ENCODE data around the gene RPS14.
A peak's percentile ranks its signal among the peaks of the same experiment; 100 is the strongest.

RPS14 gene

GRCh38 chr5:150447188-150447587, 2.4 kb downstream of the RPS14 start:
- no peak for TF ChIP-seq CTCF (IDR thresholded peaks at IDR 0.05)
- H3K4me3 Mint-ChIP-seq, result peak overlapping the region; percentile 97
- DNase-seq, result no peak
- peaks cover 18% of the 10 kb centered on the region for H3K9me3 Mint-ChIP-seq
- peaks cover 60% of the 10 kb centered on the region for H3K36me3 Mint-ChIP-seq (ENCODE audit: low read depth)
- peaks cover 35% of the 10 kb centered on the region for H3K4me1 Mint-ChIP-seq
- H3K27ac Mint-ChIP-seq, result peak overlapping the region; percentile 100
- H3K27me3 Mint-ChIP-seq (ENCODE audit: low read depth, poor library complexity), result peaks cover 3% of the 10 kb centered on the region

DNA sequence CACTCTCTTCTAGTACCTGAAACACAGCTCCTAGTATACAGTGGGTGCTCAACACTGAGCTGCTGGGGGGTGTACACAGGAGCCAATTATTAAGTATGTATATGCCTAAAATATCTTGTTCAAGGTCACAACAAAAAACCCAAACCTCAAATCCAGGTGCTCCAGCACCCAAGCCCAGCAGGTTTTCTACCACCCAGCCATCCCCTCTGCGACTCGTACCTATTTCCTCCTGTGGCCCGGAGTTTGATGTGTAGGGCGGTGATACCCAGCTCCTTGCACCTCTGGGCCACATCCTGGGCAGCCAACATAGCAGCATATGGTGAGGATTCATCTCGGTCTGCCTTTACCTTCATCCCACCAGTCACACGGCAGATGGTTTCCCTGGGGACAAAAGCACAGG, 3.0 kb downstream of the RPS14 start:
- peak overlapping the region; percentile 94 for H3K27ac Mint-ChIP-seq
- H3K27me3 Mint-ChIP-seq (ENCODE audit: low read depth, poor library complexity), result peaks cover 3% of the 10 kb centered on the region
- peaks cover 18% of the 10 kb centered on the region for H3K9me3 Mint-ChIP-seq
- TF ChIP-seq CTCF (IDR thresholded peaks at IDR 0.05), result no peak
- DNase-seq, result no peak
- peaks cover 60% of the 10 kb centered on the region for H3K36me3 Mint-ChIP-seq (ENCODE audit: low read depth)
- peaks cover 41% of the 10 kb centered on the region for H3K4me1 Mint-ChIP-seq
- H3K4me3 Mint-ChIP-seq, result no peak overlapping the region

GRCh38 chr5:150446088-150446487, 3.5 kb downstream of the RPS14 start:
- no peak overlapping the region for H3K4me3 Mint-ChIP-seq
- peaks cover 46% of the 10 kb centered on the region for H3K4me1 Mint-ChIP-seq
- H3K9me3 Mint-ChIP-seq, result peaks cover 13% of the 10 kb centered on the region
- peaks cover 60% of the 10 kb centered on the region for H3K36me3 Mint-ChIP-seq (ENCODE audit: low read depth)
- no peak for TF ChIP-seq CTCF (IDR thresholded peaks at IDR 0.05)
- H3K27me3 Mint-ChIP-seq (ENCODE audit: low read depth, poor library complexity), result peaks cover 3% of the 10 kb centered on the region
- no peak for DNase-seq
- H3K27ac Mint-ChIP-seq, result peak overlapping the region; percentile 94

GRCh38 chr5:150444770-150445169, 4.8 kb downstream of the RPS14 start:
- Mint-ChIP-seq H3K36me3 (ENCODE audit: low read depth) (peaks cover 55% of the 10 kb centered on the region), H3K27me3 (ENCODE audit: low read depth, poor library complexity) (peaks cover 3% of the 10 kb centered on the region), H3K4me3 (no peak overlapping the region), H3K4me1 (peaks cover 49% of the 10 kb centered on the region), H3K27ac (peak overlapping the region; percentile 83), H3K9me3 (peaks cover 3% of the 10 kb centered on the region)
- no peak for TF ChIP-seq CTCF (IDR thresholded peaks at IDR 0.05)
- DNase-seq, result no peak

DNA sequence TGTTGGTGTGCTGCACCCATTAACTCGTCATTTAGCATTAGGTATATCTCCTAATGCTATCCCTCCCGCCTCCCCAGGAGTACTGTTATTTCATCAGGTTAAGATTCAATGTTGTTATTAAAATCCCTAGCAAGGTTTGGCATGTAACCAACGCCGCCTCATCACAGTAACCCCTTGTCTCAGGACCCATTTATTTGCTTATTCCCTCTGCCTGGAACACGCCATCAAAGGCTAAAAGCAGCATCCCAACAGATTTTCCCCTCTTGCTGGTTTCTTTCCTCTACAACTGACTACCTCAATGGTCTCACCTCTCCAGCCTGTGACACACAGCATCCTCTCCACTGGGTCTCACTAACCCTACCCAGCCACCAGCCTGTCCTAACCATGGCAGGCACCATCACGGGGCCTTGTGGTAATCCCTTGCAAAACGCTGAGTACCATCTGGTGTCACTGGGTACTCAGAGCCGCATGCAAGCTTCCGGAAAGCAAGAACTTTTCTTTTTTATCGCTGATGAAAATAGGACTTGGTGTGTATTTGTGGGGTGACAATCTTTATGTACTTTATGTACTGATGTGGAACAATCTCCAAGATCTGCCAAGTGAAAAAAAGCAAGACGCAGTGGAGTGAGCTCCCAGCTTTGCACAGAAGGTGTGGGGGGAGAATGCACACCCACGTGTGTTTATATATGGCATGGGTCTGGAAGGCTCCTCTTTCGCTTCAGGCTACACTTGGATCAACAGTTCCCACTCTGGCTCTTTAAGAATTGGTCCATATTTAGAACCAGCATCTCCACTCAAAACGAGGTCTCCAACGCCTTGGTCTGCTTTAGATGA, 6.1 kb downstream of the RPS14 start:
- TF ChIP-seq CTCF (IDR thresholded peaks at IDR 0.05), result no peak
- Mint-ChIP-seq H3K27me3 (ENCODE audit: low read depth, poor library complexity) (peaks cover 6% of the 10 kb centered on the region), H3K4me3 (no peak overlapping the region), H3K9me3 (no peaks in the 10 kb centered on the region), H3K4me1 (peaks cover 44% of the 10 kb centered on the region), H3K36me3 (ENCODE audit: low read depth) (peaks cover 48% of the 10 kb centered on the region), H3K27ac (peak overlapping the region; percentile 83)
- DNase-seq, result no peak

GRCh38 chr5:150442699-150443080, 6.8 kb downstream of the RPS14 start:
- Mint-ChIP-seq H3K4me3 (no peak overlapping the region), H3K9me3 (no peaks in the 10 kb centered on the region), H3K4me1 (peaks cover 36% of the 10 kb centered on the region), H3K36me3 (ENCODE audit: low read depth) (peaks cover 40% of the 10 kb centered on the region), H3K27me3 (ENCODE audit: low read depth, poor library complexity) (peaks cover 6% of the 10 kb centered on the region), H3K27ac (peak overlapping the region; percentile 76)
- no peak for TF ChIP-seq CTCF (IDR thresholded peaks at IDR 0.05)
- no peak for DNase-seq

Data from nephron progenitor cell (in vitro differentiated cells).